GM12891 (cell line): ENCODE results near the gene CHRNB1.

Experiments
- PAX5 ChIP-seq: IDR thresholded peaks from 2 replicates; pipeline ENCODE4 v1.6.1; 2011; ENCODE audit warnings: low read length, moderate library complexity, mild to moderate bottlenecking; ENCODE audit not compliant: insufficient read depth, severe bottlenecking
- POLR2A ChIP-seq: IDR thresholded peaks from 2 replicates; pipeline ENCODE4 v1.6.1; 2011; ENCODE audit warnings: low read depth, low read length, control low read depth

- no peak; the same call in 1 of the 2 replicates for TF ChIP-seq POLR2A
- TF ChIP-seq PAX5: no peak
These were observed 58.7 kb downstream of the CHRNB1 start for GRCh38 chr17:7503521-7503920.
